GM21529 (cell line): ENCODE measurements around the gene CLIC6.

ENCODE experiments used
- ATAC-seq: cut with Tn5 transposase; IDR thresholded peaks from one replicate; pipeline ENCODE4 v1.9.1; 2021; ENCODE audit not compliant: unreplicated experiment

CLIC6 gene

DNA sequence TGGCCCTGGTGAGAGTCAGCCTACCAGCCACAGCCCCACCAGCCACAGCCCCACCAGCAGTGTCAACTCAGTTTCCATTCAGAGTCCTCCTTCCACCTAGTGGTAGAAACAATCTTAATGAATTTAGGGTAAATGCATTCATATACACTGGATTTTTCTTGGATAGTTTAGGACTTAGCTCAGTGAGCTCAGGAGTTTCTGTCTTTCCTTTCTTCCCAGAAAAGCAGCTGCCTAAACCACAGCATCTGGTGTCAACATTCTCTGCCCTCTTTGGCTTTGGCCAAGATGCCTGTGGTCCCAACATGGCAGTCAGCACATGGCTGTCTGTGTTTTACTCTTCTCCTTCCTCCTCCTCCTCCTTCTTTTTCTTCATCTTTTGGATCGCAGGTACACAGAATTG, 94.0 kb downstream of the CLIC6 start:
- ATAC-seq: no peak

DNA sequence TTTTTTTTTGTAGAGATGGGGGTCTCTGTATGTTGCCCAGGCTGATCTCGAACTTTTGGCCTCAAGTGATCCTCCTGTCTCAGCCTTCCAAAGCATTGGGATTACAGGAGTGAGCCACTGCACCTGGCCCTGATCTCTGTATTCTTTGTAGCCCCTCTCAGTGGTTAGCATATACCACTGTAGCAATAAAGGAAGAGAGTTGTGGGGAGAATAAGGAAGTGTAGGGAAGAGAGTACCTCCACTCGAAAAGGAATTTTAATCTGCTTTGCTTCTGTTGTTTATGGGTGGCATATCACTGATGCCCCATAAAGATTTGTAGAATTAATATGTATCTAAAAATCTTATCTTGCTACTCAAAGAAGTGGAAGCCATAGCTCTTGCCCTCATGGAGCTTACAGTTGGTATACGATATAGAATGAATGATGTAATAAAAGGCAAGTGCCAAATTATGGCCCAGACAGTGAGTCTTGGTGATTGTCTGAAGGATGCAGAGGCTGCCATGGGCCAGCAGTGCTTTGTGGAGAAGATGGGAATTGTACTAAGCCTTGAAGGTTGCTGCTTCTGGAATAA, 96.0 kb downstream of the CLIC6 start:
- ATAC-seq: no peak

DNA sequence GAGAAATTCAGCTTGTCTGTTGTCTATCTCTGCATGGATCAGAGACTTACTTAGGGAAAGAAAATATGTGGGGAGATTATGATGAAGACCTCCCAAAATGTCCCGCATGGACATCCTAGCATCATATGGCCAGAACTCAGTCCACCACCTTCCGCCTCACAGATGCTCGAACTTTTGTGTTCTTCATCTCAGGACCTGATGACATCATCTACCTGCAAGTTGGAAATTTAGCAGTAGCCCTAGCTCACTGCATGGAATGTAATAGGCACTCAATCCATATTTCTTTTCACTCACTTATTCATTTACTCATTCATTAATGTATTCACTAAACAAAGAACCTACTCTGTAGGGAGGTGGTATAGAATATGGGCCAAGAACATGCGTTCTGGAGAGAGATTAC, 96.8 kb downstream of the CLIC6 start:
- no peak for ATAC-seq

DNA sequence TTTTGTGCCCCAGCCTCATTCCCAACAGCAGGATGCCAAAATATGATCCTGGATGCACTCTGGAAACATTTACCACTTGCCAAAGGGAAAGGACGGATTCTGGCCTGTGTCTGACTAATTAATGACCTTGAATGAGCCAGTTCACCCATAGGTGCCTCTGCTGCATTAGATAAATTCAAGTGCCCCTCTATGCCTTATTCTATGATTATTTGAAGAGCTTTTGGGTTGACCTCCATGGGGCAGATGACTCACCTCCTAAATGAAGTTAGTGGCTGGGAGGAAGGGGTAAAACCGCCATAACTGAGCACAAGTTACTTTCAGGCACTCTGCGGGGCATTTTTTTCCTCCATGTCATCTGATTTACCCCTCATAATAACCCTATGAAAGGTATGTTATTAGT, 98.1 kb downstream of the CLIC6 start:
- ATAC-seq: no peak
